Ramos (cell line): ENCODE measurements around the gene PNLIPRP3.

Experiments used
- in situ Hi-C: fragments of 300-500 bp; cut with MboI; formaldehyde crosslinking; loops from one replicate; pipeline ENCODE4 v1.14.3; 2022; ENCODE audit warnings: low sequenced_read_pairs; ENCODE audit not compliant: unreplicated experiment

The PNLIPRP3 gene

DNA sequence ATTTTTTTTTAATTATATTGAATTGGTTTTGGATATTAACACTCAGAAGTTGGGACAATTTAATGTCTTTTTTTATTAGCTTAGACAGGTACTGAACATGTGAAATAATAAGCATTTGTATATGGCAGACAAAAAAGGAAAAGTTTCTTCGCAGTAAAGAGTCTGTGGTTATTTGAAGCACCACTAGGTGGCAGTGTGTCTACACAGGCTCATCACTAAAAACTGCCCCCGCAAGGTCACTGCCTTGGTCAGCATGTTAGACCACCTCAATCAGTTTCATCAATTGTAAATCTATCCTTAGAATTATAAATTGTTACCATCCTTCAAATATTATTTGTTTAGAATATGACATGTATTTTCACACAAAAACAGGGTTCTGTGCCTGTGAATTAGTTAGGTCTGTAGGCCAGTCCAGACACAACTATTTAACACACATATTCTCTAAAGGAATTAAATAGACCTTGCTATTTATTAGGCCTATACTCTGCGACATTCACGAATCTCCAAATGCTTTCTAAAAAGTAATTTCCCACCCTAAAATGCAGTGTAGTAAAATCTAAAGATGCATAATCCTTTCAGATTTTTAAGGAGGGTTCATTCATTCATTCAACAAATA lies 17.0 kb downstream of the PNLIPRP3 start:
- in situ Hi-C loops = no loop called here

DNA sequence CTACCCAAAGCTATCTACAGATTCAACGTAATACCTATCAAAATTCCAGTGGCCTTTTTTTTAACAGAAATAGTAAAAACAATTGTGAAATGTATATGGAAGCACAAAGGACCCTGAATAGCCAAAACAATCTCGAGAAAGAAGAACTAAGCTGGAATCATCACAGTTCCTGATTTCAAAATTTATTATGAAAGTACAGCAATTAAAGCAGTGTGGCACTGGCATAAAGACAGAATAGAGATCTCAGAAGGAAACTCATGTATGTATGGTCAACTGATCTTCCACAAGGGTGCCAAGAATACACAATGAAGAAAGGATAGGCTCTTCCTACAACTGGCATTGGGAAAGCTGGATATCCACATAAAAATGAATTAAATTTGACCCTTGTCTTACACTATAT lies 23.2 kb downstream of the PNLIPRP3 start:
- in situ Hi-C loops = no loop called here

DNA sequence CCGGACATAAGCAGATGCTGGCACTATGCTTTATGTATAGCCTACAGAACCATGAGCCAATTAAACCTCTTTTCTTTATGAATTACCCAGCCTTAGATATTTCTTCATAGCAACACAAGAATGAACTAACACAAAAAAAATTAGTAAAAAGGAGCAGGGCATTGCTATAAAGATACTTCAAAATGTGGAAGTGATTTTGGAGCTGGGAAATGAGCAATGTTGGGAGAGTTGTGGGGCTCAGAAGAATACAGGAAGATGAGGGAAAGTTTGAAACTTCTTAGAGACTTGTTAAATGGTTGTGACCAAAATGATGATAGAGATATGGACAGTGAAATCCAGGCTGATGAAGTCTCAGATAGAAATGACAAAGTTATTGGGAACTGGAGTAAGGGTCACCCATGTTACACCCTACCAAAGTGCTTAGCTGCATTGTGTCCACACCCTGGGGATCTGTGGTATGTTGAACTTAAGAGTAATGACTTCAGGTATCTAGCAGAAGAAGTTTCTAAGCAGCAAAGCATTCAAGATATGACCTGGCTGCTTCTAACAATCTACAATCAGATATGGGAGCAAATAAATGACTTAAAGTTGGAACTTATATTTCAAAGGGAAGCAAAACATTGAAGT lies 24.2 kb downstream of the PNLIPRP3 start:
- in situ Hi-C loops = no loop called here

DNA sequence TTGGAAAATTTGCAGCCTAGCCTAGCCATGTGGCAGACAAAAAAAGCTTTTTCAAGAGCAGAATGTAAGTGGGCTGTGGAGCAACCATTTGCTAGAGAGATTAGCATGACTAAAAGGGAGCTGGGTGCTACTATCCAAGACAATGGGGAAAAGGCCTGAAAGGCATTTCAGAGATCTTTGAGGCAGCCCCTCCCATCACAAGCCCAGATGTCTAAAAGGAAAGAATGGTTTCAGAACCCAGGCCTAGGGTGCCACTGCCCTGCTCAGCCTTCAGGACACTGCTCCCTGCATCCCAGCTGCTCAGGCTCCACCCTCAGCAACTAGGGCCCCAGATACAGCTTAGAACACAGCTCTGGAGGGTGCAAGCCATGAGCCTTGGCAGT lies 24.7 kb downstream of the PNLIPRP3 start:
- in situ Hi-C loops = no loop called here

DNA sequence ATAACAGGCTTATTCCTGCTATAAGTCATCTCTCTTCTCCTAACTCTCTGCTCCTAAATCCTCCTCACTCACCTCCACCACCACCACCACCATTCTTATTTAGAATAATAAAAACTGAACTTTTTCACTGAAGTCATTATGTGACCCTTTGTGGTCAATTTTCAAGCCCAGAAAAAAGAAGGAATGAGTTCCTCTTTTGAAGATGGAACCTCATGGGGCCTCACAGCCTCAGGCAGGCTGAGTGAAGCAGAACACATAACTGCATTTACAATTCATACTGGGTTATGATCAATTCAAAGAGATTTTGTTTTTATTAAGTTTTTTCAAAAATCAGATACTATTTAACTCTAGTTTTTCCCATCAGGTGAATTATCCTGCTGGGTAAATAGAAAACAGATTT lies 29.8 kb downstream of the PNLIPRP3 start:
- in situ Hi-C loops = no loop called here

GRCh38 chr10:116460219-116460618 lies 32.6 kb downstream of the PNLIPRP3 start:
- in situ Hi-C loops = no loop called here

GRCh38 chr10:116461680-116462079 lies 34.0 kb downstream of the PNLIPRP3 start:
- in situ Hi-C loops = no loop called here

DNA sequence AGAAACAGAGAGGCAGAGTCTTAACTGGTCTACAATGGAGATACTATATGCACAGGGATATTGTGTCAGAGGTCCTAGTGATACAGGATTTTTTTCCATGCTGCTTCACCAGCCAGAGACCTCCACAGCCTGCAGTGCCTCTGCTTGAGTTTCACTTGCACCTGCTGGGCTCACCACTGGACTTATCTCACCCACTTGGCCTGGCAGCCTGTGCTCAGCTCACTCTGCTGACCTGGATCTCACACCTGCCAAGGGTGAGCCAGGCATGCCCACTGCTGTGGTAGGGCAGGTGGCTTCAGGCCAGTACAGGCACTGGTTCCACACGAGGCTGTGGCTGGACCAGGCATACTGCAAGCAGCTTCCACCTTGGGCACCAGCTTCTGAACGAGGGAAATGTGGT lies 36.6 kb downstream of the PNLIPRP3 start:
- in situ Hi-C loops = no loop called here

DNA sequence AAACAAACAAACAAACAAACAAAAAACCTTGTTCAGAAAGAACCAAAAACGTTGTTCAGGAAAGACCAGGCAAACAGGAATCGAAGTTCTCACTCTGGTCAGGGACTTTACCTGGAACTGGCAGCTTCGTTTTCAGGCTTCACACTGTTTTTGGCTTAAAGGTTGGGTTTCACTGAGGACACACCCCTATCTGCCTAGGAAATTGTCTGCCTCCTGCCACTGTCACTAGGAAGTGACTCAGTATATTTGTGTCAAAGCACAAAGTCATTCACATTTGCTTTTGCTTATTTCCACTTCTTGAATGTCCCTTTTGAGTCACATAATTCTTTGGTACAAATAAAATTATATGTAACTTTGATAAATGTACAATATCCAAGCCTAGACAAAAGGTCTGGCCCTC lies 37.9 kb downstream of the PNLIPRP3 start:
- in situ Hi-C loops = no loop called here

DNA sequence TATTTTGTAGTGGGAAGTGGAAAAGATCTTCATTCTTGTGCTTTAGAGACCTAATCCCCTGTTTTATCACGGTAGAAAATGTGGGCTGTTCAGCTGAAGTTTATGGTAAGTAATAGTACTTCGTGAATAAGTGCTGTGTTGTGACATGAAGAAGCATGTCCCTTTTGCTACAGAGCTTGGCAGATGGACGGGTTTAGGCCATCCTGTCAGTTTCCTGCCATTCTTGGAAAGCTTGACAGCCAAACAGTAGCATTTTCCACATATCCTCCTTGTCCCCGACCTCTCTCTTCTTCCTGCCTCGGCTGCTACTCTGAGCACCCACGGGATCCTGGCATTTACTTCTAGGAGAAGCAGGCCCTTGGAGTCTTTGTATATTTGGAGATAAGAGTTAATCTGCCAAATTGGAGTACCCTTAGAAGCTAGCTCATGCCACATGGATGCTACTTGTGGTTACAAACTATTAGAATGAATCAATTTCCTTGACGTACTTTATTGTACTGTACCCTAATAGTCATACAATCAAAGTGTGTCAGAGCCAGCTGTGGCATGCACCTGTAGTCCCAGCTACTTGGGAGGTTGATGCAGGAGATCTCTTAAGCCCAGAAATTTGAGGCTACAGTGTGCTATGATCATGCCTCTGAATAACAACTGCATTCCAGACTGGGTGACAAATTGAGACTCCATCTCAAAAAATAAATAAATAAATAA lies 39.2 kb downstream of the PNLIPRP3 start:
- in situ Hi-C loops = no loop called here

- in situ Hi-C loops = no loop called here
These were observed 41.8 kb downstream of the PNLIPRP3 start for GRCh38 chr10:116469437-116469836.

DNA sequence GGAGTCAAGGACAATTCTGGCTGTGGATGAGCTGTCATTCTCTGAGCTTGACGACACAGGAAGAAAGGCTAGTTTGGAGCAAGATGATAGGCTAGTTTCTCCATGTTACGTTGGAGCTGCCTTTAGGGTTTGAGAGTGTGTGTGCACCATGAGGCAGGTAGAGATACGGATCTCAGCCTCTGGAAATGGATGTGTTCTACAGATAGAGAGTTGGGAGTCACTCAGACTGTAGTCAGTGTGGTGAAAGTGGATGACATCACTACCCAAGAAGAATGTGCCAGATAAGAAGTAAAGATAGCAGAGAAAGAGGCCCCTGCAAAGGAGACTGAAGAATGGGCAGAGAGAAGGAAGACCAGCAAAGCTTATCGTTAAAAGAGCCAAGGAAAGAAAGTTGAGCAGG lies 42.4 kb downstream of the PNLIPRP3 start:
- in situ Hi-C loops = no loop called here

DNA sequence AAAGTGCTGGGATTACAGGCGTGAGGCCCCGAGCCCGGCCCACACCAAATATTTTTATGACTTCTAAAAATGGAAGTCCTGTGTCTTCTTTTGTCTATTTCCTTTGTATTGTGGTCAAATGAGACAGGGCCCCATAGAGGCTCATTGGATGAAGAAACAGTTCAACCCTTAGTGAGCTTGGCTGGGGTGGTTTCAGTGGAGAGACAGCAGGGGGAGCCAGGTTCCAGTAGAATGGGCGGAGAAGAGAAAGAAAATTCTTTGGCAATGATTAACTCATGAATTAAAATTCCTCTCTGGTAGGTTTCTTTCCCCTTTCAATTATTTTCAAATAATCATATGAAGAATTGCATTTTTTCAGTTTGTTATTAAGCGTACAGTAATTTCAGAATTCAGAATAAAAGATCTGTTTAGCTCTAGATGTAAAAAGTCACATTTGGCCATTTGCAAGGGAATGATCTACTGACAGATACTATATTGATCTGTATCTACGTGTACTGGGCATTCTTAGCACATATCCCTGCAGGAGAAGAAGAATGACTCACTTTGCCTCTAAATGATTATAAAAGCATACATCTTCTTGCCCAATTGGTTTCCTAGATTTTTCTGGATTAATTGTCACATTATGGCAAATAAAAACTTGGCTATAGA lies 43.2 kb downstream of the PNLIPRP3 start:
- in situ Hi-C loops = no loop called here

- in situ Hi-C loops = no loop called here
These were observed 45.2 kb downstream of the PNLIPRP3 start for GRCh38 chr10:116472891-116473290.

GRCh38 chr10:116475866-116476265 lies 48.2 kb downstream of the PNLIPRP3 start:
- in situ Hi-C loops = no loop called here

DNA sequence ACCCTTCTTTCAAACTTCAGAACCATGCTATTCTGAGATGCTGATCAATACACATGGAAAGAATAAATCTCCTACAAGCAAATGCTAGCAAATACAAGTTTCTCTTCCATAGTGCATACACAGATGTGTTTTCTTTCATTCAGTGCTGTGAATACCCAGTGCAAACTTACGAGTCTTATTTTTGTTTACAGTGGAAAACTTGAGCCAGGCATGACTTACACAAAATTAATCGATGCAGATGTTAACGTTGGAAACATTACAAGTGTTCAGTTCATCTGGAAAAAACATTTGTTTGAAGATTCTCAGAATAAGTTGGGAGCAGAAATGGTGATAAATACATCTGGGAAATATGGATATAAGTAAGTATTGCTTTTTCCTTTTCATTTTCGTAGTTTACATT lies 48.8 kb downstream of the PNLIPRP3 start:
- in situ Hi-C loops = no loop called here

DNA sequence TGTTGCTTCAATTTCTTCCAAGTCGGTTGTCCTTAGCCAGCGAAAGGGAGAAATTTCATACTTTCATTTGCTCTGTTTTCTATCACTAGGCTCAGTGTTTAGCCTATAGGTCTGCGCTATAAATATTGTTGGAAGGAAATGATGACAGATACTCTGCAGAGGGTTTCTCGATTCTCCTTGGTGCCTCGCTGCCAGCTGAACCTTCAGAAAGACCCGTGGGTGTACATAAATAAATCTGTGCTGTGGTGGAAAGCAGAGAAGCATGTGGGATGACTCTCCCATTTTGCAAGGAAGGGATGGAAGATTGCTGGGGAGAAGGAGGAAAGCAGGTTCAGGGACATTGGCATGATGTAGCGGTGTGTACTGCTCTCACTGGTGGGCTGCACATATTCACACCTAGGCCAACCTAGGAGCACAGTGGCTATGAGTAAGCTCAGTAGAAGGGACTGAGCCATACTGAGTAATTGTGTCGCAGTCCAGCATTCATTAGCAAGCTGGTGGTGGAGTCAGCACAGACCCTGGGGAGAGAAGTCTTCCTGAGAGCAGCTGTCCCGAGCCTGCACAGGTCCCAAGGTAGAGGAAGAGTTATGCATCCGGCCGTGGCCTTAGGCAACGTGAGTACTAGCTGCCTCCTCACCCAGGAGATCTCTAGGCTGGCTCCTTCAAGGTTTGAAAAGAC lies 50.5 kb downstream of the PNLIPRP3 start:
- in situ Hi-C loops = no loop called here

GRCh38 chr10:116486770-116487448 lies 59.3 kb downstream of the PNLIPRP3 start:
- in situ Hi-C loops = no loop called here

DNA sequence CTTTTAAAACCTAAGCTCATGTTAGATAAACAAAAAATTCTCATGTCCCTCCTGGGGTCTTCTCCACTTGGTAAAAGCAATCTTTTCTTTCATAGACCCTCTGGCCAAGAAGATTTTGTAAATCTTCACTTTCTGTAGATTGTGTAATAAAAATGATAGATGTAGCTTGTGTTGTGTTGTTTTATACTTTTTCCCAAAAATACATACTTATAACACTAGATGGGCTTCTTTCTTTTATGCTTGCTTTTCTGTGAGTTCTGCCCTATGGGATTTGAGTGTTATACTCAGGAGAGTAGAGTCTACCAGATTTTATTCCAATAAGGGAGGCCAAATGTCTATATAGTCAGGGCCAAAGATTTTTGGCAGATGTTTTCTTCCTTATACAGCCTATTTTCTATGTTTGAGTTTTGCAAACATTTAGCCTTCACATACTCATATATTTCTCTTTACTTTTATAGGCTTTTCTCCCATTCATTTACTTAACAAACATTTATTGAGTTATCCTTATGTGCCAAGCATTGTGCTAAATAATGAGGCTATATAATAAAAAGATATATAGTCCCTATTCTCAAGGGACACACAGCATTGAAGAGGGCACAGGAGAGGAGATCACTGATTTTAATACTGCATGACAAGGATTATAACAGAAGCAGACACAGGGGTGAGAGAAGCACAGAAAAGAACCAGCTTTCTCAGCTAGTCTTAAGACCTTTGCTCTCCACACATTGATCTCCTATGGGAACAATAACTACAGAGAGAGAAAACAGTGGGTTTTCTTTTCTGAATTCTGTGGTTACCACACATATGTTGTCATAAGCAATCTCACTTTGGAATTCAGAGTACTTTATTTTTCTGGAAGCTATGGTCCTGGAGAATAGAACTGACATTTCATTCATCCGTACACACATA lies 60.1 kb downstream of the PNLIPRP3 start:
- in situ Hi-C loops = no loop called here
